Fibroblast of the conjunctiva (primary cell): ENCODE data around the gene DMRT2.

Experiments
- DNase-seq: peaks from one replicate; pipeline ENCODE4 v3.0.0-alpha.2; 2010; ENCODE audit warnings: low read depth

DMRT2 gene

DNA sequence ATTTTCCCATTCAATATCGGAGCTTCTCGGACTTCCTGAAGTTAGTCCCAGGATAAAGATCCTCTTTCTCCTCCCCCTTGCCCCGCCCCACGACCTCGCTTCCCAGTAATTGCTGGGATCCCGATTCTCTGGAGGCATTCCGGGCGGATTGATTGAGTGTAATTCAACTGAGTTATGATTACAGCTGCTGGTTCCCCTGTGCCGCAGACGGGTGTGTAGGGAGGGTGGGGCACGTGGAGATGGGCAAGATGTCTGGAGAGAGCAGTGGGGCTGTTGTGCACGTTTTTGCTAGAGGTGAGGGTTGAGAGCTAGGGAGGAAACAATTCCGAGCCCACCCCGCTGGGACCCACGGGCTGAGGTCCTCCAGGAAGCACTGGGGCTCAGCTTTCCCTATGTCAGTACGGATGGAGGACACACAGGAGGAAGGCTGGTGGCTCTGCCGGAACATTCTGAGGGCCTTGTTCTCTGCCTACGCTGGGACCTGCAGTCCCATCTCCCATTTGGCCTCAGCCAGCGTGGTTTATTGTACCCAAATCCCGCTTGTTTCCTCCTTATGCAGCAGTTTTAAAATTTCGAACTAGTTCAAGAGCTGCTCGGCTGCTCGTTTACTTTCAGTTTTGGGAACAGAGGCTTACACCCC, 2.4 kb upstream of the DMRT2 start:
- DNase-seq, result no peak

DNA sequence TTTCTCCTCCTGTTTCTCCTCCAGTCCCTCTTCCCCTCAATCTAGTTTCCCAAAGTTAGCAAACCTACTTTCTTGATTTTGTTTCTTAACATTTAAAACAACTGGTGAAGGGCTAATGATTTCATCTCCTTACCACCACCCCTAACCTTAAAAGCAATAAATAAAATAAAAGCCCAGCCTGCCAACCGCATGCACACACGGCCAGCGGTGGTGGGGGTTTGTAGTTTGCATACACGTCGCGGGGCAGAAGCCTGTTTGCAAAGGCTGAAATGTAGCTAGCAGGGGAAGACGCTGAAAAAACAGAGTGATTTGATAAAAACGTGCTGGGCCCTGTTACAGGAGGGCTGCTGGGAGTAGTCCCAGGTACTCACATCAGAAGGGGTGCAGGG, 1.9 kb upstream of the DMRT2 start:
- DNase-seq, result no peak

DNA sequence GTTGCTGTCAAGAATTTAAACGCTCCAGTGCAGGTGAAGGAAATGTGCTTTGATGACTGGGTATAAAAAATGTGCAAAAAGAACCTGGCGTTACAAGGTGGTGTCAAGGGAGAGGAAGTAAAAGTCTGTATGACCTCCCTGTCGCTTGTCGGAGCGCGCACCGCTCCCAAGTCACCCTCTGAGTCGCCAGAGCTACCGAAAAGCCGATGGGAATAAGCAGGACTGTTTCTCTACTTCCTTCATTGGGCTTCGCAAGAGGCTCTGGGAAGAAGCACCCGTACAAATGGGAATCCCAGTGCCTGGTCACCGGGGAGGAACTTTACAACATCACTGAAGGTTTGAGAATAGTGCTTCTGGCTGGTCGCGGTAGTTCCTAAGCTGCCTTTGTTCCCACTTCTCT, 1.3 kb upstream of the DMRT2 start:
- DNase-seq, result no peak

DNA sequence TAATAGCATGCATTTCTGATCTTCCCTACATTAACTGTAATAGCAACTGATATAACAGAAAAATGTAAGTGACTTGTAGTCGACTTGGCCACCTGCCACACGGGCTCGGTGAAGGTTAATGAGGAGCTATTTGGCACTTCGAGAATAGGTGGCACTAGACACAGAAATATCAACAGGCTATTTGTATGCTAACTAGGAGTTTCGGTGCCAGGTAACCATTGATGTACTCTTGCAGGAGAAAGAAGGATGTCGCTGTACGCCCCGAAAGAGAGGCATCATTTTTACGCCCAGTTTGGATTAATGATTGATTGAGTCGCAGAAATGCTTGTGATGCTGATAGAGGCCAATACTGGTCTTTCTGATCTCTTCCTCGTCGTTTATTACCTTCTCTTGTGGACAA, 516 bp upstream of the DMRT2 start:
- DNase-seq, result no peak

DNA sequence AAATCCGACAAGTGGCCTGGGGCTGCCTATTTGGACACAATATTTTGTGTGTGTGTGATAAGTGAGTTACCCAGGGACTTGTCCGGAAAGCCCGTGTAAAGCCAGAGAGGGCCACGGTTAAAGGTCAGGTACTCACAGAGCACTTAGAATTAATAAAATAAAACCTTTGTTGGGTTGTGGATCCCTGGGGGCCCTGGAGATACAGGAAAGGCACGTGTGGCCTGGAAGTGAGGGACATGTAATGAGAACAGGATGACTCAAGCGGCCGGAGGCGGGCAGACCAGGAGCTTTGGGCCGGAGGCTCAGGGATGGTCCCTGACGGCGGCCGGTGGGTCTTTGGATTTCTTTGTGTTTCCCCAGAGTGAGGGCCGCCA, 1.0 kb downstream of the DMRT2 start:
- DNase-seq, result no peak

DNA sequence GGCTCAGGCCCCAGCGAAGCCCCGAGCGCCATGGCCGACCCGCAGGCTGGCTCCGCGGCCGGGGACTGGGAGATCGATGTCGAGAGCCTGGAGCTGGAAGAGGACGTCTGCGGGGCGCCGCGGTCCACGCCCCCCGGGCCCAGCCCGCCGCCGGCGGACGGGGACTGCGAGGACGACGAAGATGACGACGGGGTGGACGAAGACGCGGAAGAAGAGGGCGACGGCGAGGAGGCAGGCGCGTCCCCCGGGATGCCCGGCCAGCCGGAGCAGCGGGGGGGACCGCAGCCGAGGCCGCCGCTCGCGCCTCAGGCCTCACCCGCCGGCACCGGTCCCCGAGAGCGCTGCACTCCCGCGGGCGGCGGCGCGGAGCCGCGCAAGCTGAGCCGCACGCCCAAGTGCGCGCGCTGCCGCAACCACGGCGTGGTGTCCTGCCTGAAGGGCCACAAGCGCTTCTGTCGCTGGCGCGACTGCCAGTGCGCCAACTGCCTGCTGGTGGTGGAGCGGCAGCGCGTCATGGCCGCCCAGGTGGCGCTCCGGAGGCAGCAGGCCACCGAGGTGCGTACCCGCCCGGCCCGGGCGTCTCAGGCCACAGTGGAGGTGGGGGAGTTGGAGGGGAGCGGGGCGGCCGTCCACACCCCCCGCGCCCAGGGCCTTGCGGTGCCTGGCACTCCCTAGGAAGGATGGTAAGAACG, 1.6 kb downstream of the DMRT2 start:
- DNase-seq, result no peak

DNA sequence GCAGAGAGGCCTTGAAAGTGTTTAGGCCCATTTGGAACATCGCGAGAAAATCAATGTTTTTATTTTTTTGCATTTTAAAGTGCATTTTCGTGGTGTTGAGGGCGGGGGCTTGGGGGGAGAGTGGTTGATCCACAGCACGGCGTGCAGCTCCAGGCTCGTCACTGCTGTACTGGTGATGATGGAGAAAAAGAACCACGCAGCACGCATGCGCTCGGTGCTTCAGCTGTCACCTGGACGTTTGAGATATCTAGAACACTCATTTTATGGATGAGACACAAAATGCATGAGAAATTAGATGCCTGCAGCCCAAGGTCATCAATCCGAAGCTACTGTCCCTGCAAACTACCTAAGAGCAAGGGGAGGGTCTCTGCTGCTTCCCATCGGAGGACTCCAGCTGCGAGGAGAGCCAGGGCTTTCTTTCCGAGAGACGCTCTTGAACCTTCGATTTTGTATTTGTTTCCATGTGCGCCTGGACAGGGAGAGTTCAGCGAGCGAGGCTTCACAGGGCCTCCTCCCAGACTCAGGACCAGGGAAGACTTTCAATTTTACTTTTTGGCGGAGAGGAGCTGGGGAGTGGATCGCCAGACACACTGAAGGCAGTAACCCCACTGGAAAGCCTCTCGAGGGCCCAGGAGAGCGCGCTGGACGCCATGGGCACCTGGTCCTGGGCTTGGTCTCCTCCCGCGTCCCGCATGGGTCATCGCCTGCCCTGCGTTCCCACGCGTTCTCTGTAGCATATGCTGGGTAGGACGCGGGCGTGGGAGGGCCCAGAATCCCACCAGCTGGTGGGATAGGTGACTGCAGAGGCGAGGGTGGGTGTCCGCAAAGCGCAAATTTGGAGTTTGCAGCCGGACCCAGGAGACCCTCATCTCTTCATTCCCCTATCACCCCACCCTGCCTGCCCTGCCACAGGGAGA, 2.5 kb downstream of the DMRT2 start:
- DNase-seq, result no peak

DNA sequence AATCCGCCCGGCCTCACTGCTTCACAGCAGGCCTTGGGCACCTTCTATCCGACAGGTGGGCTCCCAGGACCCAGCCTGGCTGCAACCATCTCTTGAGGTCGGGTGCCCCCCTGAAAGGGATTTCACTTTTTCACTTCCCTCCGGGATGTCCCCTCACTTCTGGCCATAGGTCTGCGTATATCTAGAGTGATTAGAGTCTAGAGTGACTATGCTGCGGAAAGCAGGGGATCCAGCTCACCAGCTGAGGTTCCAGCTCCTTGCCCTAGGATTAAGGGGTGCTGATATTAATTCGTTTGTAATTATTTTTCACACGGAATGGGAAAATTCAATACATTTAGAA, 3.1 kb downstream of the DMRT2 start:
- DNase-seq, result no peak

DNA sequence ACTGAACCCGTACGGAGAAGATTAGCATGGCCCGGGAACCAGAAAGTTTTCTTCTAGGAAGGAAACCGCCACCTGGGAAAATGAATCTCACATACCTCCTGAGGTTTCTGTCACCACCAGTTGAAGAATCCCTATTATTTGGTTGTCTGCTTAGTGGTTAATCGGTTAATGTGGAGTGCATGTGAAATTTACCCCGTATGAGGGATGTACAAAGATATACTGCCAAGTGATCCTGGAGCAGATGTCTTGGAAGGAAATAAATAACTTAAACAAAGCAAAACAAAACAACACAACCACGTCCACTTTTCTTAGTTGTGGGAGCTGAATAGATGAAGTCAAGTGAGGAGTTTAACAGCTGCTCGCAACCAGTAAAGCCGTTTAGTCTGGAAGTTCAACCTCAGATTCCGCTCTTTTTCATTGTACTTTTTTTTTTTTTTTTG, 3.8 kb downstream of the DMRT2 start:
- DNase-seq, result no peak

DNA sequence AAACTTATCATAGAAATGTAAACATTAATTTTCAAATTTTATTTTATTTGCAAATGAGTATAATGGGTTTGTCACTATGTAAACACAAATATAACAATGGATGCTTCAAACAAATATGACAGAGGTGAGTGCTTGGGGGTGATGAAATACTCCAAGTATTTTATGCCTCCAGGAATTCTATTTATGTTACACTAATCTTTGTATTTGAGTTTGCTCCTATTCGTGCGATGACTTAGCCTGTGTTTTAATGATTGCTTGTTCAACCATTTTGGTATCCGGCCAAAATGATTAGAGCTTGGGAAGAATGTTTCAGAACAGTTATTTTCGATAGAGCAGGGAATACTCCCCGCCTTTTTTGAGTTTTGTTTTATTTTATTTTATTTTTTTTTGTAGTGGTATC, 5.0 kb downstream of the DMRT2 start:
- DNase-seq, result no peak

DNA sequence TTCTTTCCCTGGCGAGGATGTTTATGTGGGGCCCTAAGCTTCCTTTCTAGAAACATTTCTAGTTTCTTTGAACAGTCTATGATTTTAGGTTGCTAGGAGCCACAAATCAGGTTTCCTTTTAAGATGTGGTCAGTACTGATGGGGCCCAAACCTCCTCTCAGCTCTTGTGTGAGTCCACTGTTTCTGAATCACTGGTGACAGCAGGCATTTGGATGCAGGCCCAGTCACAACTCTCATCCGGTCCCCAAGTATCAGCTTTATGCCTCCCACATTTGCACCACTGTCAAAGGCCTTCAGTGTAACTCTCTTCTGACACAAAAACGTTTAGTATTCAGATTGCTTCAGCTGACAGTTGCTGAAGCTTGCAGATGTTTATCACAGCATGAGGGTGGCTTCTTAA, 7.8 kb downstream of the DMRT2 start:
- no peak for DNase-seq

DNA sequence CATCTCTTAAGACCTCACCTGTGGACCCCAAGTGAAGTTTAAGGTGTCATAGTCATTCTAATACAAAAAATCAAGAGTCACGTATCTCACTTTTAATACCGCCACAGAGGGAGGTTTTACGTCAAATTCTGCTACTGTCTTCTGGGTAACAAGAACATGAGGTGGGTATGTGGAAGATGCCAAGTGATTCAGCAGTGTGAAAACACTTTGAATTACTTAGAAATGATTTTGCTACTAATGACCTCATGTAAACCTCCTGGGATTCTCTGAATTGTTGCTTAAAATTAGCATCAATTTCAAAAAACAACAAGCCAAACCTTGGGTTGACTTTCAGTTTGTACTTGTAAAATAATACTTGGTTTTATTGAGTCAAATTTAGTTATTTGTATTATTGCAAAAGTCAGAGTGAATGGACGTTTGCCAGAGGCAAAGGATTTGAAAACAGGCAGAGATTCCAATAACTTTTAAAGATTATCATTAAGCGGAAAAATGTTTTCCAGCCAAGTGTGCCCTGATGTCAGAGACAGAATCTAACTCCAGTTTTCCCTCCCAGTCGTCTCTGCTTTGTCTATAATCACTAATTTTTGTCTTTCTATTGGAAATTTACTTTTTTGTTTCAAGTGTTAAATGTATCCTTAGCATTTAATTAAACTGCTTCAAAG, 8.8 kb downstream of the DMRT2 start:
- DNase-seq, result no peak

DNA sequence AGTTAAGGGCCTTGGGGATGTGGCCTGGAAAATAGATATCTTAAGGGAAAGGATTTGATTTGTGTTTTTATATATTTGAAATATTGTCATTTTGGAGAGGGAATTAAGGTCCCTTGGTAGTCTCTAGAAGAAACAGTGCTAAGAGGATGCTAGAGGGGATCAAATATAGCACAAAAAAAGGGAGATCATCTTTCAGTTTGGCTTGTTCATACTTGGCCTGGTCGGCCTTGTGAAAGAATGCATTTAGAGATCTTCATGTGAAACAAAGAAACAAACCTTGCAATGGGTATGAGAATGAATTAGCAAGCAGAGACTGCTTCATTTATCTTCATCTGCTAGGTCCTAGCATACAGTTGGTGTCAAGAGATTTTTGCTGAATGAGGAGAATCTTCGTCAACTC, 15.0 kb downstream of the DMRT2 start:
- no peak for DNase-seq

DNA sequence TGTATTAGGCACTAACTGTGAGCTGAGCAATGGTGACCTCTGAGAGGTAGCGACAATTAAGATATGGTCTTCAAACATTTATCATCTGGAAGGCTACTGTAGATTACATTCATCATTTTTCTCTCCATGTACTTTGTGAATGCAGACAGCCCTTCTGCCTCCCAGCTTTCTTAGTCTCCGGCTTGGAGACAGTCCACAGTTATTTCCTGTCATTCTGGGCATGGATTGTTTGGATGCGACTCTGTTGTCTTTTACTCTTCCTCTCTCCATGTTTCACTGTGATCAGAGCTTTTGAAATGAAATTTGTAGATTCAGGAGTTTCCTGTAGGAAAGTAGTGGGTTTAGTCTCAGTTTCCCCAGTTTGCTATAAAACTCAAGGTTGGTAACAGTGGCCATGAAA, 20.5 kb downstream of the DMRT2 start:
- DNase-seq, result no peak

DNA sequence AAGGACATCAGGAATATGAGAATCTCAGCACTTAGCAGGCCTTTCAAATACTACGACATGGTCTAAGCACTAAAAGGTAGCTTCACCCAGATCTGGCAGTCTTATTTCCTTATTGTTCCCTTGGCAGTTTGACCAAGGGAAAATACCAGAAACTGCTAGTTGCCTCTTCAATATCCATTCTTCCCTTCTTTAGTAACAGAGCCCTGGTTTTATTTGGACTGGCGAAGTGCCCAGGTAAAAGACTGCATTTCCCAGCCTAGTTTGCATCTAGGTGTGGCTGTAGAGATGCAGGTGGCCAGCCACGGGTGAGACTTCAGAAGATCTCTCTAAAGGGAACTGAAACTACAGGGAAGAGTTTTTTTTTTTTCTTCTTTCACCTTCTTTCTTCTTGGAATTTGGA, 21.6 kb downstream of the DMRT2 start:
- DNase-seq, result no peak

DNA sequence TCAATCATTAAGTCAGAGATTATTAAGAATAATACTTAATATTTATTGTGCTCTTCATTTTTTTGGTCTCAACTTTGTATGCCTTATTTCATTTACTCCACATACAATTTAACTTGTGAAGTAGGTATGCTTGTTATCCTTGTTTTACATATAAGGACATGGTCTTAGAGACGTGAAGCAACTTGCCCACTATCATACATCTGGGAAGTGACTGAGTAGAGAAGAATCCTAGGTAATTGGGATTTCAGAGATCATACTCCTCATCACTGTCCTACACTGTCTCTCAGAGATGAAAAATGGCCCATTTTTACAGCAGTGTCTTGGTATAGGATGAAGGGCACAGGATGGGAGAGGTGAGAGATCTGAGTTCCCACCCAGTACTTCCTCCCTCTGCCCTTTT, 23.3 kb downstream of the DMRT2 start:
- no peak for DNase-seq

DNA sequence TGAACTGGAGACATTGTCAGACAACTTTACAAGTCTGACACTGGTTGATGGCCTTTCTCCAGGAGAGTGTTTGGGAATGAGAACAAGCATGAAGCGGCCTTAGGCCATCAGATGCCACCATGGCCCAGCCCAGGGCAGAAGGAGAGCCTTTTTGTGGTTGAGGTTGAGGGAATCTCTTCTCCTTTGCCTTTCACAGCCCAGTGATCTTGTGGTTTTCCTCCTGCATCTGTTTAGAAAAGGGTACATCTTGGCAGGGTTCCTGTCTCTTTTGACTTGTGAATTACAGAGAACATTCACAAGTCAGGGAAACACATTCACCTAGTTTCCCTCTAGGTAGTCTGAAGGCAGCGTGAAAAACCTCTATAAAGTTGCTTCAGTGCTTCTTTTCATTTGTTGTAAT, 27.5 kb downstream of the DMRT2 start:
- DNase-seq, result no peak

DNA sequence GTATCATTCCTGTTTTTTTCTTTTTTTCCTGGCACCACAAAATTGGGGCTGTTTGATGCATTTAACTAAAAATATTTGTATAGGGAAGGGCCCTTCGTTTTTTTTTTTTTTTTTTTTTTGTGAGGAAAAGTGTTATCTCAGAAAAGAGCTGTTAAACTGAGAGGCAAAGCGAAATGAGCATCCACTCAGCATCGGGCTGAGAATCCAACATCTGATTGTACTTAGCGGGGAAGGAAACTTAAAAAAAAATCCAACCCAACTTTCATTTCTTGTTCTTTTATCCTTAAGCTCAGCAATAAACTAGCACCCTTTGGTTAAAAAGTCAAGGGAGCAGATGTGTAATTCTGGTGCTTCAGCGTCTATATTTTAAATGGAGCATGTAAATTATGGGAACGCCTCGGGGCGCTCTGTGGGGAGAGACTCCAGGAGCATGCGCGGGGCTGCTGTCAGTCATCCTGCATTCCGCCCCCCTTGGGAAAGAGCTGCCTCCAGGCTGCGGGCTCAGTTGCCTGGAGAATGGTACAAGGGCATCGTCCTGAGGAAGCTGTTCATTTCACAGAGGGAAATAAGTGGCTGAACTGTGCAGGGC, 33.3 kb downstream of the DMRT2 start:
- no peak for DNase-seq

DNA sequence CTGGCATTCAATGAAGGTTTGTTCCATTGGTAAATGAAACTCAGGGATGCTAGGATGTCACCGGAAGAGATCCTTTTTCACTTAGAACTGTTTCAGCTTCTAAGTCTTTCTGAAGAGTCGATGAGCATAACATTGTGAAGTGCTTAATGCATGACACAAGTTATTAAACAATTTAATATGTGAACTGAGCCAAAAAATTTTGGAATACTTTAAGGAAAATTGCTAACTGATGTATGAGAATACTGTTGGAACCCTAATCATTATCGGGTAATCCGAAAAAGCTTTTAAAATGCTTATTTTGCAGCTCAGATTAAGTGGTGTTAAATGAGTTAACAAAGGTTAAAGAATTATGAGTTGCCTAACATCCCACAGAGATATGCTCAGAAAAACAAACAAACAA, 34.9 kb downstream of the DMRT2 start:
- no peak for DNase-seq

DNA sequence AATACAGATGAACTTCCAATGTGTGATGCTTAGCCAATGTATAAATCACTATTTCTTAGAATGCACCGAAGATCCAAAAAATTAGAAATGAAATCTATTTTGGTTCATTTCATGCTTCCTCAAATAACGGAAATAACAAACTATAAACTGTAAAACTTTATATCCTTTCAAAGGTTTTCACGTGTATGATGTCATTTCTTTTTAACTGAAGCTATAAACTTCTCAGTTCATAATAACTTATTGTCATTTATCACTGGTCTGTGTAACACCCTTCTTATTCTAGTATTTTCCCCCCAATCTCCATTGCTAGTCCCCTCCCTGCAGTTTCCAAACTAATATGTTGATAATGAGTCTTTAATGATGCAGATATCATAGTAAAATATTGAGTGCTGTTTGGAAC, 36.4 kb downstream of the DMRT2 start:
- no peak for DNase-seq

DNA sequence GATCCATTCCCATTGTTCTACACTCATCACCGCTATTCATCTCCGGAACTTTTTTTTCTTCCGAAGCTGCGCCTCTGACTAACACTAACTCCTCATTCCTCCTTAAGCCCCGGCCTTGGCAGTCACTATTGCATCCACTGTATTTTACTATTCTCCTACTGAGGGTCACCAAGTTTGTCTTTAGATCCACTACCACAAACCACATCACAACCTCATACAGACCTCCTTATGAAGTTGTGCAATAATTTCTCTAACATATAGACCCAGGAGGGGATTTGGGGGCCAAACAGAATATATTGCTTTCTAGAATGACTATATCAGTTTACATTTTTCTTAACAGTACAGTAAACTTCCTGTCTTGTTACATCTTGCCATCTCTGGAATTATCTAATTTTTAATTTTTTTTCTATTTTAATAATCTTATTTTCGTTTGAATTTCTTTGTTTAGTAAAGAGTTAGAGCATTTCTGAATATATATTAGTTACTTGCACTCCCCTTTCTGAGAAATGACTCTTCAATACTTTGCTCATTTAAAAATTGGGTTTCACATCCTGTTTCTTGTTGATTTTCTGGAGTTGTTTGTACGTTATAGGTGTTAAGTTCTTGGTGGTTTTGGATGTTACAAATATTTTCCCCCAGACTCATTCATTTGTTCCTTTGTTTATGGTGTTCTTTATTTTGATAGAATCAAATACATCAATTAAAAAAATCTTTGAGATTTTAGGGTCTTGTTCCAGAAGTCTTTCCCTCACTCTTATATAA, 37.1 kb downstream of the DMRT2 start:
- DNase-seq, result no peak

DNA sequence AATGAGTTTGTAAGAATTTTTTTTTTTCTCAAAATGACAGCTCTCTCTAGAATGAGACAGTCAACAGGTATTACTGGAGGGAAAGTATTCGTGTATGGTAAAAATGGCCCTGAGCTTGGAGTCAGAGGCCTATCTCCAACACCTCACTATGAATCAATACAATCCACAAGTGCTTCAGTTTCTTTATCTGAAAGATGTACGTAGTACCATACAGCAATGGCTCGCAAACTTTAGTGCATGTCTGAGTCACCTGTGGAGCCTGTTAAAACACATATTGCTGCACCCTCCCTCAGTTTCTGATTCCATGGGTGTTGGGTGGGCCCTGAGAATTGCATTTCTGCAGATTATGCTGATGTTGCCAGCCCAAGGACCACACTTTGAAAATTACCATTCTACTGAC, 44.6 kb downstream of the DMRT2 start:
- no peak for DNase-seq
